ENCODE data around the gene NAA60. TPM values are rescaled to one million over a fixed set of nuclear protein-coding genes. Genes with fewer than 3 reads are reported as not detected.
A peak's percentile ranks its signal among the peaks of the same experiment; 100 is the strongest.
"Not testable (repeated sequence)": the region's sequence is repeated elsewhere in the genome, so short reads cannot be mapped to it uniquely, and the experiment has no call there.

The NAA60 gene
- polyA plus RNA-seq, 3 donors, result 65.2 to 76.2 (median 68.1) TPM

- DNase-seq, result no peak
These were observed 14.9 kb downstream of the NAA60 start for GRCh38 chr16:3458278-3458851.

- peak; percentile 64 for DNase-seq
These were observed 15.4 kb downstream of the NAA60 start for GRCh38 chr16:3458852-3459361.

- no peak for DNase-seq
These were observed 16.1 kb downstream of the NAA60 start for GRCh38 chr16:3459401-3460090.

DNA sequence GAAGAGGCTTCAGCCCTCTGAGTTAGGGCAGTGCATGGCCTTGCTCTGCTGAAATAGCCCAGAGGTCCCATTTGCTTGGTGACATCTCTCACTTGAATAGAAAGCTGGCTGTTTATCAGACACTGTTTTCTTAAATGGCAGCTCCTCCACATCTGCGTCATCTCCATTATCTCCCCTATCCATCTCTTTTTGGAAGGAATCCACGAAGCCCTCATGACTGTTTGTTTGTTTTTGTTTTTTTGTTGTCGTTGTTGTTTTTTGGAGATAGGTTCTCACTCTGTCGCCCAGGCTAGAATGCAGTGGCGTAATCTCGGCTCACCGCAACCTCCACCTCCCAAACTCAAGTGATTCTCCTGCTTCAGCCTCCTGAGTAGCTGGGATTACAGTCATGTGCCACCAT is 16.6 kb downstream of the NAA60 start:
- DNase-seq, result no peak

DNA sequence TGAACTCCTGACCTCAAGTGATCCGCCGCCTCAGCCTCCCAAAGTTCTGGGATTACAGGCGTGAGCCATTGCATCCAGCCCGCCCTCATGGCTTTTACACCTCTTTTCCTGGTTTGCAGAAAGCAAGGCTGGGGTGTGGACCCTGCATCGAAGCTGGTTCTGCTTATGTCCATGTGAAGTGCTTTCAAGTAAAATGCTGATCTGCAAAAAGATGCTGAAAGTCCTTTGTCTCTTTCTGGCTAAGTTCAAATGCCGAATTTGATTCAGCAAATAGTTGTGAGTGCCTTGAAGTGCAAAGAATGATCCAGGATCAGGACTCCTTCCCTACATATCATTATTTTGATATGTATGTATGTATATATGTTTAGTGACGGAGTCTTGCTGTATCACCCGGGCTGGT is 17.1 kb downstream of the NAA60 start:
- no peak for DNase-seq

DNA sequence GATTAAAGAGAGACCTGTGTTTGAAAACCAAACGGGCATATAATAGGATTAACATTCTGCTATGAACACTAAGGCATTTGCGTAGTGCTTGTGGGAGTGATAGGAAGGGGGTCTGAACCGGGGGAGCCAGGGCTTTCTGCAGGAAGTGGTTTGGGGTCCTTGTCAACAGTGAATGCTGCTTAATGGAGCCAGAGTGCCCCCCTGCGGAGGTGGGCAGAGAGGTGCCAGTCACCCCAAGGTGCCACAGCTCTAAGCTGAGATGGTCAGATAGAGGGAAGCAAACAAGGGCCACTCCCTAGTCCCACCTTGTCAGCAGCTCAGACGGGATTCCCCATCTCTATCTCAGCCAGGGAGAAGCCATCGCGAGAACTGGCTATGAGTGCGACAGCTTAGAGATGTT is 17.7 kb downstream of the NAA60 start:
- no peak for DNase-seq

- DNase-seq, result no peak
These were observed 21.8 kb downstream of the NAA60 start for GRCh38 chr16:3465301-3465700.

DNA sequence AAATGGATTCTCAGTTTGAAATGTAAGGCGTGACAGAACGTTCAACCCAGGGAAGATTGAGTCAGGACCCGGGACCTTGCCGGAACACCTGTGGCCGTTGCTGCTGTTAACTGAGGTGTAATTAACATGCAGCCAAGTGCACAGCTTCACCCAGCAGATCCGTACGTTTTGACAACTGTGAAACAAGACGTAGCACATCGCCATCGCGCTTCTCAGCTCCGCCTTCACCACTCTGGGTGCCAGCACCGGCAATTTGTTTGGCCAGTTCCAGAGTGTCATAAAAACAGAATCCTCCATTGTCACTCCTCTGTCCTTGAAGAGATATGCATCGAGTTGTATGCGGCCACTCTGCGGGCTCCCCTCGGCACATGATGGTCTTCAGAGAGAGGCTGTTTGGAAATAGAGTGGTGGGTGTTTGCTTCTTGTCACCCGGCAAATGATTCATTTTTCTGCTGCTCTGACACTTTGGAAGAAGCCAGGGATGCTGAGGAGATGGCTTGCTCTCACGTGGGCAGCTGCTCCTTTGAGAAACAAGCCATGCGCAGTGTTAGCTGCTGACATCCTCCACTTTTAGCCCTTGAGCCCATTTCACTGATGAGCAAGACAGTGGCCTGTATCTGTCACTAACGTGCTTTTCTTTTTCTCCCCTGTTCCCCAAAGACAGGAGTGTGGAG is 22.6 kb downstream of the NAA60 start:
- DNase-seq, result no peak

- no peak for DNase-seq
These were observed 23.7 kb downstream of the NAA60 start for GRCh38 chr16:3467182-3467581.

GRCh38 chr16:3467921-3468320 is 24.4 kb downstream of the NAA60 start:
- DNase-seq, result no peak

- no peak for DNase-seq
These were observed 25.0 kb downstream of the NAA60 start for GRCh38 chr16:3468501-3468900.

GRCh38 chr16:3469736-3470135 is 26.3 kb downstream of the NAA60 start:
- no peak for DNase-seq

GRCh38 chr16:3470723-3471122 is 27.2 kb downstream of the NAA60 start:
- no peak for DNase-seq

DNA sequence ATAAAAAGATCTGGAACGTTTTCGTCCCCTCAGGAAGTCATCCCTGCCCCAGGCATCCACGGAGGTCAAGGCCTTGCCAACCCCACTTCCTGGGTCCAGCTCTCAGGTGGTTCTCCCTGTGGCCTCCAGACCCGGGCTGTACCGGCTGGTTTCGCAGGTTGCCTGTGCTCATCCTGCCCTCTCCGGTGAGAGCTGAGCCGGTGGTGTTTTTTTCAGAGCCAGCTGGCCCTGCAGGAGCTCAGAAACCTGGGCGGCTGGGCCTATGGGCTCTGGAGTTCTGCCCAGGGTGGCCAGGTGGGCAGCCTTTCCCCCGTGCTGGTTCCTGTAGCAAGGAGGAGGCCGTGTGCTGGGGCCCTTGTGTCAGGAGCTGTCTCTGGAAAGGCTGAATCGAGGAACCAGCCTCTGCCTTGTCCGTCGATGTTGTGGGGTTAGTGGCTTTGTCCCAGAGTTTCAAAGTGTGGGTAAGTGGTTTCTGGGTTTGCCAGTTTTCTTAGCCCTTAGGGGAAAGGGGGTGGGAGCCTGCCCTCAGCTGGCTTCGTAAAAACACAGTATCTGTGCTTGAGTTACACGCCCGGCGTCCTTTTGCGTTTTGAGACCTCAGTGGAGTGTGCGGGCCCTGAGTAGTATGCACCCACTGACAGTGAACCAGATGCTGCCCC is 28.2 kb downstream of the NAA60 start:
- DNase-seq, result no peak

DNA sequence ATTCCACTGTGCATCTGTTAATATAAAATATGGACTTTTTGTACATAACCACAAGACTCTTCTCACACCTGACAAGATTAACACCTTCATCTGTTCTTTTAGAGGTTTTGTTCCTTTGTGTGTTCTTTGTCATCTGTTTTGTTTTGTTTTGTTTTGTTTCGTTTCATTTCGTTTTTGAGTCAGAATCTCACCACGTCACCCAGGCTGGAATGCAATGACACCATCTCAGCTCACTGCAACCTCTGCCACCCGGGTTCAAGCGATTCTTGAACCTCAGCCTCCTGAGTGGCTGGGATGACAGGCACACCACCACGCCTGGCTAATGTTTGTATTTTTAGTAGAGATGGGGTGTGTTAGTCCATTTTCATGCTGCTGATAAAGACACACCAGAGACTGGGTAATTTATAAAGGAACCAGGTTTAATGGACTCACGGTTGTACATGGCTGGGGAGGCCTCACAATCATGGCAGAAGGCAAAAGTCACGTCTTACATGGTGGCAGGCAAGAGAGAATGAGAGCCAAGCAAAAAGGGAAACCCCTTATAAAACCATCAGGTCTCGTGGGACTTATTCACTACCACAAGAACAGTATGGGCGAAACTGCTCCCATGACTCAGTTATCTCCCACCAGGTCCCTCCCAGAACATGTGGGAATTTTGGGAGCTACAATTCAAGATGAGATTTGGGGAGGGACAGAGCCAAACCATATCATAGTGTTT is 29.6 kb downstream of the NAA60 start:
- no peak for DNase-seq

- not testable (repeated sequence) for DNase-seq
These were observed 30.1 kb downstream of the NAA60 start for GRCh38 chr16:3473596-3473943.

GRCh38 chr16:3474136-3474779 is 30.8 kb downstream of the NAA60 start:
- DNase-seq, result no peak

DNA sequence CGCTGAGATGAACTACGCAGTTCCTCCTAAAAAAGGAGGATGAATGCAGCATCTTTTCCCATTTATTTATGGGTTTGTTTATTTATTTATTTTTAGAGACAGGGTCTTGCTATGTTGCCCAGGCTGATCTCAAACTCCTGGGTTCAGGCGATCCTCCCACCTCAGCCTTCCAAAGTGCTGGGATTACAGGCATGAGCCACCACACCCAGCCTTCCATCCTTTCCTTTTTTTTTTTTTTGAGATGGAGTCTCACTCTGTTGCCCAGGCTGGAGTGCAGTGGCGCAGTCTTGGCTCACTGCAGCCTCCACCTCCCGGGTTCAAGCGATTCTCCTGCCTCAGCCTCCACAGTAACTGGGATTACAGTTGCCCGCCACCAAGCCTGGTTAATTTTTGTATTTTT is 31.4 kb downstream of the NAA60 start:
- not testable (repeated sequence) for DNase-seq

GRCh38 chr16:3475604-3476375 is 32.3 kb downstream of the NAA60 start:
- no peak for DNase-seq

DNA sequence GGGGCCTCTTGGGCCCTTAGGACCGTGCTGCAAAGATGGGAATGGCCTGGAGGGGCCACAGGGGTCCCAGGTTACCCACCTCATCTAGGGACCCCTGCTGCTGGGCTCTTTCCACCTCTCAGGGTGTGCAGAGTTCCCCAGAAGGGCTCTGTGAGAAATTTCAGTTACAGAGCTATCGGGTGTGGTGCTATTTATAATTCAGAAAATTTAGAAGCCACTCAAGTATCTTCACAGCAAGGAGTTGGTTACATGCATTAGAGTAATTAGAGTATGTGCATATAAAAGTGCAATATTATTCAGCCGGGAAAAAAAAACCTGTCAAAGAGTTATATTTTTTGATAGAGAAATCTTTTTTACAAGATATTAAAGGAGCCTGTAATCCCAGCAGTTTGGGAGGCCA is 32.9 kb downstream of the NAA60 start:
- no peak for DNase-seq

Measured in renal pelvis (tissue), 4 donors.